ENCODE data around the gene S100A13. TPM values are rescaled to one million over a fixed set of nuclear protein-coding genes. Genes with fewer than 3 reads are reported as not detected.
"Not testable (repeated sequence)": the region's sequence is repeated elsewhere in the genome, so short reads cannot be mapped to it uniquely, and the experiment has no call there.

Gene S100A13
- 10 to 100 TPM; 33.8 to 67.8 (median 45.5) TPM for total RNA-seq

GRCh38 chr1:153626904-153627714, at the start of gene S100A13:
Gene S100A13, minus strand, starts transcription at chr1:153627505. Its CDS starts 1,033 bp downstream, at chr1:153626472.
- in situ Hi-C loops (cut with MboI; ENCODE audit: low pct_ligation_motif_present in 1 of 4, low pct_unique_long_range_greater_than_20kb in 1 of 4, low sequenced_read_pairs in 3 of 4), result no loop called here
- 30 to 31% methylated on average over 8 to 28 of the region's 28 CpGs for WGBS, 2 donors (ENCODE audit: low coverage in 1 of 2)
- H3K27me3 ChIP-seq, result no peaks in the 10 kb centered on the region
- H3K4me3 ChIP-seq, result peak within 1 kb of the TSS; percentile 37 to 49 (median 41)
- H3K4me1 ChIP-seq, result peaks cover 4 to 44% (median 25%) of the 10 kb centered on the region in 4 donors
- DNase-seq, result peak; percentile 71
- no peaks in the 10 kb centered on the region for H3K9me3 ChIP-seq
- H3K36me3 ChIP-seq, result no peaks in the 10 kb centered on the region
- peak within 1 kb of the TSS; percentile 83 to 95 (median 90) for H3K27ac ChIP-seq
- TF ChIP-seq POLR2AphosphoS5 (IDR thresholded peaks at IDR 0.05) (peak; percentile 72 to 88 (median 74)), CTCF (IDR thresholded peaks at IDR 0.05) (peak in 3 of 5 experiments; percentile 47 to 65 (median 63)), POLR2A (IDR thresholded peaks at IDR 0.05) (peak; percentile 81), EP300 (IDR thresholded peaks at IDR 0.05; ENCODE audit: low read depth) (no peak)
- intact Hi-C loops (cut with DNase I; ENCODE audit: low total_unique reads), result no loop called here

GRCh38 chr1:153673511-153673910, 46.2 kb upstream of the S100A13 start:
- in situ Hi-C loops (cut with MboI; ENCODE audit: low pct_ligation_motif_present in 1 of 4, low pct_unique_long_range_greater_than_20kb in 1 of 4, low sequenced_read_pairs in 3 of 4) (loop anchor here in 3 of 4 donors (10.0 to 25.0 kb wide), 5 partner anchors 71 to 314 kb away; partner anchors contain the start of genes RAB13 (in 2 of the 3), CREB3L4 (in 1 of the 3), CRTC2 (in 1 of the 3) and JTB (in 1 of the 3)), intact Hi-C loops (cut with DNase I; ENCODE audit: low total_unique reads) (loop anchor here (10.0 kb wide), 1 partner anchor 311 kb away; the partner anchor contains the start of gene RAB13)
- peaks cover 0 to 9% (median under 1%) of the 10 kb centered on the region in 4 donors for H3K36me3 ChIP-seq
- no peak overlapping the region for H3K4me3 ChIP-seq
- peaks cover 20 to 39% (median 23%) of the 10 kb centered on the region in 4 donors for H3K4me1 ChIP-seq
- TF ChIP-seq POLR2A (IDR thresholded peaks at IDR 0.05) (no peak), EP300 (IDR thresholded peaks at IDR 0.05; ENCODE audit: low read depth) (no peak), POLR2AphosphoS5 (IDR thresholded peaks at IDR 0.05) (no peak), CTCF (IDR thresholded peaks at IDR 0.05) (no peak)
- WGBS, 2 donors (ENCODE audit: low coverage in 1 of 2), result 98% methylated on average over 2 of the region's 2 CpGs; no CpG with 5 or more reads in 1 of the 2 donors
- no peak for DNase-seq
- H3K27ac ChIP-seq, result no peak overlapping the region
- no peaks in the 10 kb centered on the region for H3K9me3 ChIP-seq
- H3K27me3 ChIP-seq, result peaks cover 16% of the 10 kb centered on the region

- intact Hi-C loops (cut with DNase I; ENCODE audit: low total_unique reads), result loop anchor here (10.0 kb wide), 1 partner anchor 313 kb away; the partner anchor contains the start of gene RAB13
- WGBS, 2 donors (ENCODE audit: low coverage in 1 of 2), result 6 to 8% methylated on average over 21 to 28 of the region's 28 CpGs
- peak in 1 of 5 experiments; percentile 20 for TF ChIP-seq CTCF (IDR thresholded peaks at IDR 0.05)
- Histone ChIP-seq H3K27ac (peak overlapping the region; percentile 89 to 95 (median 92)), H3K4me1 (peaks cover 9 to 33% (median 17%) of the 10 kb centered on the region in 4 donors), H3K36me3 (peaks cover 0 to 21% (median 9%) of the 10 kb centered on the region in 4 donors), H3K4me3 (peak overlapping the region; percentile 19 to 67 (median 44))
- in situ Hi-C loops (cut with MboI; ENCODE audit: low pct_ligation_motif_present in 1 of 4, low pct_unique_long_range_greater_than_20kb in 1 of 4, low sequenced_read_pairs in 3 of 4), result loop anchor here in 3 of 4 donors (10.0 to 25.0 kb wide), 5 partner anchors 73 to 316 kb away; partner anchors contain the start of genes RAB13 (in 2 of the 3), CREB3L4 (in 1 of the 3), CRTC2 (in 1 of the 3) and JTB (in 1 of the 3)
- DNase-seq, result peak; percentile 54
- not testable (repeated sequence) for H3K9me3 ChIP-seq, H3K27me3 ChIP-seq
Observed at GRCh38 chr1:153671628-153672353, 44.5 kb upstream of the S100A13 start.
